AG04450 (cell line): ENCODE data around the gene BSN. TPM values are rescaled to one million over a fixed set of nuclear protein-coding genes. Genes with fewer than 3 reads are reported as not detected.

ENCODE experiments used
- CTCF ChIA-PET: fragments of 300-600, 350-600 bp; formaldehyde crosslinking; extraction: SDS; loops from one replicate; lab custom pipeline; 2022; ENCODE audit warnings: antibody characterized with exemption, inconsistent platforms; lab: Charles Lee
- POLR2A ChIA-PET: fragments of 350-600 bp; formaldehyde crosslinking; extraction: SDS; loops from one replicate; lab custom pipeline; 2021; ENCODE audit warnings: antibody characterized with exemption, inconsistent platforms; lab: Yijun Ruan, JAX
- DNase-seq: peaks from one replicate; pipeline ENCODE4 v3.0.0-alpha.2; 2011; ENCODE audit warnings: low read depth, low spot score
- H3K27ac ChIP-seq: one replicate; pipeline ENCODE4 v1.5.1; 2012; ENCODE audit warnings: low read depth, low read length, control low read depth
- H3K27me3 ChIP-seq: one replicate; pipeline ENCODE4 v1.6.0; 2012; ENCODE audit warnings: low read length; ENCODE audit not compliant: control insufficient read depth, insufficient read depth
- H3K4me3 ChIP-seq: 2 replicates; pipeline ENCODE4 v1.5.1; 2011; ENCODE audit warnings: mild to moderate bottlenecking, low read depth, low read length, control low read depth
- H3K9me3 ChIP-seq: 2 replicates; pipeline ENCODE4 v1.5.1; 2012; ENCODE audit warnings: low read length; ENCODE audit not compliant: control insufficient read depth, insufficient read depth
- CTCF ChIP-seq: IDR thresholded peaks from 2 replicates; pipeline ENCODE4 v1.5.1; 2011; ENCODE audit warnings: low read depth, low read length, control low read depth, inconsistent platforms
- polyA plus RNA-seq: library from polyadenylated mRNA; depleted of rRNA; stranded (reverse); fragments of >200 nt; gene quantifications from 2 replicates; pipeline ENCODE4 v1.2.3, GENCODE V29; 2011

Gene BSN
- polyA plus RNA-seq, 1 experiment, result not detected

GRCh38 chr3:49607796-49608195, 53.5 kb downstream of the BSN start:
- ChIA-PET CTCF (interaction anchor here (1.1 kb wide), 1 partner anchor 21 kb away, joined by 3 read pairs; no protein-coding TSS in a partner anchor), POLR2A (no interaction called here)
- TF ChIP-seq CTCF, result peak; percentile 46
- Histone ChIP-seq H3K4me3 (no peak overlapping the region), H3K27ac (no peak overlapping the region), H3K9me3 (0 out of 2 replicates have a peak, but pooled peaks cover 5% of the 10 kb centered on the region), H3K27me3 (peaks cover 4% of the 10 kb centered on the region)
- no peak for DNase-seq

- no peak for DNase-seq
- POLR2A ChIA-PET, result no interaction called here
- H3K4me3 ChIP-seq, result no peak overlapping the region
- peaks cover 5% of the 10 kb centered on the region; the same call in 1 of the 2 replicates for H3K9me3 ChIP-seq
- no peak for TF ChIP-seq CTCF
- peaks cover 4% of the 10 kb centered on the region for H3K27me3 ChIP-seq
- CTCF ChIA-PET, result interaction anchor here (0.6 kb wide), 1 partner anchor 335 kb away, joined by 6 read pairs; no protein-coding TSS in a partner anchor
- no peak overlapping the region for H3K27ac ChIP-seq
Observed at GRCh38 chr3:49609314-49609713, 55.0 kb downstream of the BSN start.

- TF ChIP-seq CTCF, result no peak
- no peak for DNase-seq
- ChIA-PET POLR2A (no interaction called here), CTCF (no interaction called here)
- H3K27me3 ChIP-seq, result peaks cover 5% of the 10 kb centered on the region
- no peak overlapping the region for H3K4me3 ChIP-seq
- no peak overlapping the region for H3K27ac ChIP-seq
- peaks cover 5% of the 10 kb centered on the region; the same call in 1 of the 2 replicates for H3K9me3 ChIP-seq
Observed at GRCh38 chr3:49609815-49610214, 55.5 kb downstream of the BSN start.

- Histone ChIP-seq H3K27ac (no peak overlapping the region), H3K4me3 (no peak overlapping the region), H3K27me3 (peaks cover 5% of the 10 kb centered on the region), H3K9me3 (peaks cover 5% of the 10 kb centered on the region; the same call in 1 of the 2 replicates)
- DNase-seq, result no peak
- ChIA-PET CTCF (interaction anchor here (1.3 kb wide), 1 partner anchor 59 kb away, joined by 3 read pairs; no protein-coding TSS in a partner anchor), POLR2A (interaction anchor here (0.6 kb wide), 1 partner anchor 212 kb away, joined by 8 read pairs; no protein-coding TSS in a partner anchor)
- TF ChIP-seq CTCF, result no peak
Observed at GRCh38 chr3:49610666-49611280, 56.5 kb downstream of the BSN start.

- Histone ChIP-seq H3K27me3 (peaks cover 5% of the 10 kb centered on the region), H3K27ac (no peak overlapping the region), H3K9me3 (peaks cover 5% of the 10 kb centered on the region; the same call in 1 of the 2 replicates), H3K4me3 (no peak overlapping the region)
- DNase-seq, result no peak
- CTCF ChIA-PET, result interaction anchor here (1.3 kb wide), 1 partner anchor 58 kb away, joined by 3 read pairs; no protein-coding TSS in a partner anchor
- POLR2A ChIA-PET, result interaction anchor here (0.6 kb wide), 1 partner anchor 212 kb away, joined by 8 read pairs; no protein-coding TSS in a partner anchor
- TF ChIP-seq CTCF, result no peak
Observed at GRCh38 chr3:49611291-49611690, 57.0 kb downstream of the BSN start.
